Activated T-cell treated with anti-CD3 and anti-CD28 coated beads for 48 hours (primary cell): ENCODE data around the gene RAD51D.
"Not testable (repeated sequence)": the region's sequence is repeated elsewhere in the genome, so short reads cannot be mapped to it uniquely, and the experiment has no call there.

Experiments
- DNase-seq: peaks from one replicate; pipeline ENCODE4 v3.0.0-alpha.2; 2020; ENCODE audit warnings: low read depth

The RAD51D gene

GRCh38 chr17:35065880-35066279, 53.8 kb downstream of the RAD51D start:
- DNase-seq: no peak

- no peak for DNase-seq
Measured at GRCh38 chr17:35064516-35065215, 55.0 kb downstream of the RAD51D start.

- peak; percentile 78 for DNase-seq
Measured at GRCh38 chr17:35063514-35064223, 56.0 kb downstream of the RAD51D start, which contains the start of gene RFFL. Gene RFFL, minus strand, starts transcription at chr17:35063707. Its CDS starts 37,154 bp downstream, at chr17:35026553.

GRCh38 chr17:35062308-35062707, 57.4 kb downstream of the RAD51D start:
- DNase-seq: no peak

- no peak for DNase-seq
Measured at GRCh38 chr17:35057332-35057915, 62.2 kb downstream of the RAD51D start.

- no peak for DNase-seq
Measured at GRCh38 chr17:35056013-35056412, 63.6 kb downstream of the RAD51D start.

GRCh38 chr17:35053204-35053603, 66.5 kb downstream of the RAD51D start:
- DNase-seq: no peak

- no peak for DNase-seq
Measured at GRCh38 chr17:35052780-35053179, 66.9 kb downstream of the RAD51D start.

- DNase-seq: no peak
Measured at GRCh38 chr17:35052241-35052610, 67.4 kb downstream of the RAD51D start.

- DNase-seq: no peak
Measured at GRCh38 chr17:35051579-35052240, 68.0 kb downstream of the RAD51D start.

- no peak for DNase-seq
Measured at GRCh38 chr17:35051183-35051578, 68.5 kb downstream of the RAD51D start.

- no peak for DNase-seq
Measured at GRCh38 chr17:35050170-35050569, 69.5 kb downstream of the RAD51D start.

GRCh38 chr17:35048685-35049379, 70.8 kb downstream of the RAD51D start:
- DNase-seq: no peak

- peak; percentile 46 for DNase-seq
Measured at GRCh38 chr17:35046740-35047283, 72.8 kb downstream of the RAD51D start.

- DNase-seq: no peak
Measured at GRCh38 chr17:35046245-35046644, 73.4 kb downstream of the RAD51D start.

GRCh38 chr17:35045458-35045979, 74.1 kb downstream of the RAD51D start:
- DNase-seq: not testable (repeated sequence)

- DNase-seq: no peak
Measured at GRCh38 chr17:35044181-35044580, 75.5 kb downstream of the RAD51D start.
